GM19238 (cell line): Measurements from ENCODE around the gene OR2V1.
"Not testable (repeated sequence)": the region's sequence is repeated elsewhere in the genome, so short reads cannot be mapped to it uniquely, and the experiment has no call there.

Experiments
- DNase-seq: peaks from one replicate; pipeline ENCODE4 v3.0.0; 2011; ENCODE audit warnings: low spot score; ENCODE audit not compliant: insufficient read length

Gene OR2V1

GRCh38 chr5:181104606-181105390, 26.2 kb downstream of the OR2V1 start:
- not testable (repeated sequence) for DNase-seq

DNA sequence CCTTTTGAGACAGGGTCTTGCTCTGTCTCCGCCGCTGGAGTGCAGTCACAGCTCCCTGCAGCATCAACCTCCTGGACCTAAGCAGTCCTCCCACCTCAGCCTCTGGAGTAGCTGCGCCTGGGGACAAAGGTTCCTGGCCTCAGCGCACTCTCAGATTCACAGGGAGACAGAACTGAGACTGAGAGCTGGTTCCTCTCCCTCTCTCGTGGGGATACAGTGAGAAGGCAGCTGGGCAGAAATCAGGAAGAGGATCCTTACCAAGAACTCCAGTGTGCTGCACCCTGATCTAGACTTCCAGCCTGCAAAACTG, 26.8 kb downstream of the OR2V1 start:
- DNase-seq: not testable (repeated sequence)

DNA sequence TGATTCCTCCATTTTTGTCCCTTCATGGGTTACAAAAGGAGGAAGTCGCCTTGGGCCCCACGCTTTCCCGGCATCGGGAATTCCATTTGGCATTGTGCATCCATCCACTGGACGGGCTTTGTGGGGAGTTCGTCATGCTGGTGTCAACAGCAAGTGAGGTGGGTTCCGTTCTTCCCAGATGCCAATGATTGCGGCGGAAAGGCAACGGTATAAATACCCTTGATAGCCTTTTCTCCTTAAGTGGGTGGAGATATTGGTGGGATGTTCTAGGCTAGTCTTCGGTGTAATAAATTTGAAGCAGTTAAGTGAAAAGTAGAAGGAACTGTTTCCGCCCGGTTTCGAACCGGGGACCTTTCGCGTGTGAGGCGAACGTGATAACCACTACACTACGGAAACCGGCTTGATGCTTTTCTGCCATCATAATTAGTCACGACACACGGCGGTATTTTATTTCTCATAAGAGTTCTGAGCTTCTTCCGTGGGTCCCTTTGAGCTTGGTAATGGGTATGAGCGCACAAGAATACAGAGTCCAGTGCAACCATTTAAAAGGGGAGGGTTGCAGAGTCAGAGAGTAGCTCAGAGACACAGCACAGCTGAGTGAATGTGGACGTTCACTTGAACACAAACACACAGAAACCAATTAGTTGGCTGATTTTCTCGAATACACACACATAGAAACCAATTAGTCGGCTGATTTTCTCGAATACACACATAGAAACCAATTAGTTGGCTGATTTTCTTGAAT, 28.9 kb downstream of the OR2V1 start:
- DNase-seq: not testable (repeated sequence)

GRCh38 chr5:181101030-181101641, 29.8 kb downstream of the OR2V1 start:
- DNase-seq: not testable (repeated sequence)

DNA sequence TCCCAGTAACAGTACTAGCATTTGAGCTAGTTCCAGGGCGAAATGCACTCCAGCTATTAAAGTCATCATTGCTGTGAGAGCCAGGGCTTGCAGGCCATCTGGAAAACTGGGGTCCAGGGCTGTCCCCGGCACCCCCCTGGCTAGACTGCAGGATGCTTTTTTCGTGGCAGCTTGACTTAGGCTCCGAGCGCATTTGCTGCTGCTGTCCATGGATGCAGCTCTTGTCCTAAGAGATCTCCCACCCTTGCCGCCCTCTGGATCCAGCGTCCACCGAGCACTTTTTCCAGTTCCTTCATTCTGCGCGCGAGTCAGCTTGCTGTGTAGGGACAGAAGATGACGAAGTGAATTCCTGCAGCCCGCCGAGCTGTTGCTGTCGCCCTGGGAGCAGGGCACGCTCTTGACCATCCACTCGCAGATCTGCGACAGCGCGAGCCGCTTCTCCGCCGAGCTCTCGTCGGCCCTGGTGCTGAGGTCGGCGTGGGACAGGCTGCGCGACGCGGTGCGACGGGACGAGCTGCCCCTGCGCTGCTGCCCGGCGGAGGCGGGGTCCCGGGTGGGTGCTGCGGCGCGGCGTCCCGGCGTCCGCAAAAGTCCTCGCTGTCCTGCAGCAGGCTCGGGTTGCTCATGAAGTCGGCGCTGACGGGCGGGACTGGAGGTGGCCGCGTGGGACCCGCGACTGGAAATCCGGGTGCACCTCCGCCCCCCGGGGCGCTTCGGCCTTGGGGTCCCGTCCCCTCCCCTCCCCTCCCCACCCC, 30.7 kb downstream of the OR2V1 start:
- DNase-seq: no peak

DNA sequence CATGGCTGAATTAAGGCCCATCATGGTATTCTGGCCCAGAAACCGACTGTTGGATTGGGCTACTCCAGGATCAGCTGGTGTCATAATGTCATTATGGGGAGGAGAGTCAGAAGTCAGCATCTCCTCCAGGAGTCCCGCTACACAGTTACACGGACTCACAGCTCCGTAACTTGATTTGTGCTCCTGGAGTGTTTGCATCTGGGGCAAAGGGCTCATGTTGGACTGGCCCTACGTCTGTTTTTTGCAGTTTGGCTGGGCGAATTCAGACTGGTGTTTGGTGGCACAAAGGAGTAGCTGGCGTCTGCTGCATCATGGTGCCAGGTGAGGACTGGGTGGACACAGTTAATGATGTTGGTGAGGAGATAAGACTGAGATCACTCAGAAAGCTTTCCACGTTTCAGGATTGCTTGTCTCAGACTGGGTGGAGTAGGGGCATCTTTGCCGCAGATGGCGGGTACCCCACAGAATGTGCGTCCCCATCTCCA, 31.3 kb downstream of the OR2V1 start:
- DNase-seq: no peak

- no peak for DNase-seq
These were observed 32.0 kb downstream of the OR2V1 start for GRCh38 chr5:181098762-181099601.

- DNase-seq: not testable (repeated sequence)
These were observed 33.0 kb downstream of the OR2V1 start for GRCh38 chr5:181097759-181098491.

DNA sequence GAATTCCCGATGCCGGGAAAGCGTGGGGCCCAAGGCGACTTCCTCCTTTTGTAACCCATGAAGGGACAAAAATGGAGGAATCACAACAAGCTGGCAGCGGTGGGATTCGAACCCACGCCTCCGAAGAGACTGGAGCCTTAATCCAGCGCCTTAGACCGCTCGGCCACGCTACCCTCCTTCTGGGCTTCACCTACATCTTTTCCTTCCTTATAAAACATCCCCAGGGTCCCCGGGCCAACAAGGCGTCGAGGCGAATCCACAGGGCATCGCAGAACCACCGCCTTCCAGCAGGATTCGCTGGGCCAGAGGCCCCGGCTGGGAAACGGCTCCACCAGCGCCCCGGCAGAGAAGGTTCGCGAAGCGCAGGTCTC, 33.6 kb downstream of the OR2V1 start:
- not testable (repeated sequence) for DNase-seq

DNA sequence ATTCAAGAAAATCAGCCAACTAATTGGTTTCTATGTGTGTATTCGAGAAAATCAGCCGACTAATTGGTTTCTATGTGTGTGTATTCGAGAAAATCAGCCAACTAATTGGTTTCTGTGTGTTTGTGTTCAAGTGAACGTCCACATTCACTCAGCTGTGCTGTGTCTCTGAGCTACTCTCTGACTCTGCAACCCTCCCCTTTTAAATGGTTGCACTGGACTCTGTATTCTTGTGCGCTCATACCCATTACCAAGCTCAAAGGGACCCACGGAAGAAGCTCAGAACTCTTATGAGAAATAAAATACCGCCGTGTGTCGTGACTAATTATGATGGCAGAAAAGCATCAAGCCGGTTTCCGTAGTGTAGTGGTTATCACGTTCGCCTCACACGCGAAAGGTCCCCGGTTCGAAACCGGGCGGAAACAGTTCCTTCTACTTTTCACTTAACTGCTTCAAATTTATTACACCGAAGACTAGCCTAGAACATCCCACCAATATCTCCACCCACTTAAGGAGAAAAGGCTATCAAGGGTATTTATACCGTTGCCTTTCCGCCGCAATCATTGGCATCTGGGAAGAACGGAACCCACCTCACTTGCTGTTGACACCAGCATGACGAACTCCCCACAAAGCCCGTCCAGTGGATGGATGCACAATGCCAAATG, 34.1 kb downstream of the OR2V1 start:
- DNase-seq: not testable (repeated sequence)

DNA sequence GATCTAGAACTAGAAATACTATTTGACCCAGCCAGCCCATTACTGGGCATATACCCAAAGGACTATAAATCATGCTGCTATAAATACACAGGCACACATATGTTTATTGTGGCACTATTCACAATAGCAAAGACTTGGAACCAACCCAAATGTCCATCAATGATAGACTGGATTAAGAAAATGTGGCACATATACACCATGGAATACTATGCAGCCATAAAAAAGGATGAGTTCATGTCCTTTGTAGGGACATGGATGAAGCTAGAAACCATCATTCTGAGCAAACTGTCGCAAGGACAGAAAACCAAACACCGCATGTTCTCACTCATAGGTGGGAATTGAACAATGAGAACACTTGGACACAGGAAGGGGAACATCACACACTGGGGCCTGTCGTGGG, 35.8 kb downstream of the OR2V1 start:
- not testable (repeated sequence) for DNase-seq

- DNase-seq: no peak
These were observed 38.5 kb downstream of the OR2V1 start for GRCh38 chr5:181092428-181092827.

- no peak for DNase-seq
These were observed 42.7 kb downstream of the OR2V1 start for GRCh38 chr5:181088289-181088688.

DNA sequence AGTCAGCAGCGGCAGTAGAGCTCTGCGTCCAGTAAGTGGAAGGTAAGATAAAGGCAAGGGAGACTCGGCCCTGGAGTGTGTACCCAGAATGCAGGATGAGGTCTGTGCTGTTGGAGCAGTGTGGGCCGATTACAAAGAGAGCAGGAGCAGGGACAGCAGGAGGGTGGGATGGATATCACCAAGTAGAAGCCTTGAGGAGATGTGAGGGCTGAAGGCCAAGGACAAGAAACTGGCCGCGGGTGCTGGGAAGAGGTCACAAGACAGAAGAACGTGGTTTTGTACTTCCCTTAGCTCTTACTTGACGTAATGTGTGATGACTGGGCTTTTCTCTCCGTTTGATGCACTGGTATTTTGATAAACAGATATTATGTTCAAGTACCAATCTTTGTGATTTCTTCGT, 43.7 kb downstream of the OR2V1 start:
- DNase-seq: no peak

DNA sequence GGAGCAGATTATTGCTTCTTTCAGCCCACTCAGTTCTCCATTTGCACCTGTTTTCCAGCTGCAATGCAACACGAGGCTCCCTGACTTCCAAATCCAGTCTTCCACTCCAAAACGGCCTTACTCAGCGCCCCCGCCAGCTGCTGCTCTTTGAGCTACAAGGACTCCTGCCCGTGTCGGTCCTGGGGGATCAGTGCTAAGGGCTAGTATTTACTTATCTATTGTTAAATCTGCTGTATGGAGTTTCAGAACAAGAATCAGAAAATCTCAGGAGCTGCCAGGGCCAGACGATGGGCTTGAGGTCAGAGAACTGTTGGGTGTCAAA, 44.1 kb downstream of the OR2V1 start:
- no peak for DNase-seq

DNA sequence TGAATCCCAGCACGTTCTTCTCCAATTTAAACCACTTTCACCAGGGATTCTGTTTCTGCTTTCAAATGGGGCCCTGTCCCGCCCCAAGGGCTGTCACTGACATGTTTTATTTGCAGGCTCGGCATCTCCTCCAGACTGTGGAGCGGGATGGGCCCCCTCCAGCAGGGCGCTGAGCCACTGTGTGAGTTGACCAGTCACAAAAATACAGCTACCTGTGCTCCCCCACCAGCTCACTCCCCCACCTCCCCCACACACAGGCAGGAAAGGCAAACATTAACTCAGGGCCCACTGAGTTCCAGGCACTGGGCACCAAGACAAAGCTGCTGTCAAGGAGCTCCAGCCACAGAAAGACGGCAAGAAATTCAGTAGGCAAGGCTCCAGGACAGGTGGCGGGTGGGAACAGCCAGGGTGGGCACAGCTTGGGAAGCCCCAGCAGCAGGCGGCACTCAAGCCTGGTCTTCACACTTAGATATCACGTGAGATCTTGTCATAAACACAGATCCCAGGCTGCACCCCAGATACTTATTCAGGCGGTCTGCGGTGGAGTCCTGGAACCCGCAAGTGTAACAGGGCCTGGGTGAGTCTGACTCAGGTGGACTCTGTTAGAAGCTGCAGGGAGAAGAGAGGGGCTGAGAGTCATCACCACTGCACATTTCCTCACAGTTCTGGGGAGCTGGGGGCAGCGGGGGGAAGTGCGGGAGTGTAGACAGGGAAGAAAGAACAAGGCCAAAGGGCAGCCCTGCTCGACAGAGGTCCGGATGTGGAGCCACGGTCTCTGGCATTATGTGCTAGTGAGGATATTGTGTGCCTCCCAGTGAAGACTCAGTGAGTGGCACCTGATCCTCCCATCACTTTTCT, 44.7 kb downstream of the OR2V1 start:
- DNase-seq: no peak

DNA sequence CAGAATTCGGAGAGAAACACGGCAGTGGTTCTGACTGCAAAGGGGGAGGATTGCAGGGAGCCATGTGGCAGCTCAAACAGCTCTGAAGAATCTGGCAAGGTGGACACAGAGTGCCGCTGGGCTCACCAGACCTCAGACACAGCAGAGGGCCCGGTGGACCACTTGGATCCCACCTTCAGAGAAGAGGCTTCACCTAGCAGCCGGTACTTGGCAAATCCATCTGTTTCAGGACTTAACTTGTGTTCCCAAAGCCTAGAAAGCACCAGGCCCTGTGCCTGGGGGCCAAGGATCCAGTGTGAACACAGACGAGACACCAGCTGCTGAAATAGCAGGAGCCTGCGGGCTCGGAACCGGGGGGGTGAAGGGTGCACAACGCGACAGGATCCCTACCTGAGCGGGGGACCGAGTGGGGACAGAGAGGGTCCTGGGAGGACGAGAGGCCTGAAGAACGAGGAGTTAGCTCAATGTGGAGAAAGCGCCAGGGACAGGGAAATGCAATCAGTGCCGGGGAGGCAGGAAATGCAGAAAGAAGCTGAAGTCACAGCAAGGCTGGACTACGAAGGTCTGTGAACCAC, 46.3 kb downstream of the OR2V1 start:
- no peak for DNase-seq

- no peak for DNase-seq
These were observed 49.0 kb downstream of the OR2V1 start for GRCh38 chr5:181081989-181082388.
